Germinal center (tissue), 1 donor: Measurements from ENCODE around the gene USP17L22.
"Not testable (repeated sequence)": the region's sequence is repeated elsewhere in the genome, so short reads cannot be mapped to it uniquely, and the experiment has no call there.

Source experiments
- DNase-seq: peaks from one replicate; pipeline ENCODE4 v3.0.0; 2012; ENCODE audit warnings: mixed read lengths, low spot score

Gene USP17L22

DNA sequence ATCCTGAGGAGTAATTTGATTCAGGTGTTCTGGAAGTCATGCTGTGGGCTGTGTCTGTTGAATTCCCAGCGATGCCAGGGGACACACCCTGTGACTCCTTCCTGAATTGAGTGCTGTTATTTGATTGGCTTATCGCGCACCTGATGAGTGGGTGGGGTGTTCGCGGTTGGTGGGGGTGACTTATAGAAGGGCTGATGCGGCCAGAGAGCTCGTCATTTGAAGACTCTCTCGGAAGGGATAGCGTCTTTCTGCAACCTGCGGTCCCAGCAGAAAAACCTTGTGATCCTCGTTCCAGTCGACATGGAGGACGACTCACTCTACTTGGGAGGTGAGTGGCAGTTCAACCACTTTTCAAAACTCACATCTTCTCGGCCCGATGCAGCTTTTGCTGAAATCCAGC, at the start of gene USP17L22:
TSS of gene USP17L22 (plus strand) at position 301 of the 400 bp plus-strand sequence. CDS start at position 301, 0 bp downstream.
- not testable (repeated sequence) for DNase-seq

GRCh38 chr4:9219852-9220251, 47.6 kb upstream of the USP17L22 start, which contains the start of gene USP17L12:
Gene USP17L12, plus strand, starts transcription at chr4:9220152. Its CDS starts 0 bp downstream, at chr4:9220152.
- DNase-seq: not testable (repeated sequence)

- not testable (repeated sequence) for DNase-seq
Measured at GRCh38 chr4:9224596-9224995, 42.8 kb upstream of the USP17L22 start, which contains the start of gene USP17L13. Gene USP17L13, plus strand, starts transcription at chr4:9224896. Its CDS starts 0 bp downstream, at chr4:9224896.

GRCh38 chr4:9230249-9230648, 37.2 kb upstream of the USP17L22 start:
- not testable (repeated sequence) for DNase-seq

GRCh38 chr4:9234085-9234484, 33.3 kb upstream of the USP17L22 start, which contains the start of gene USP17L15:
Gene USP17L15, plus strand, starts transcription at chr4:9234385. Its CDS starts 0 bp downstream, at chr4:9234385.
- DNase-seq: not testable (repeated sequence)

- not testable (repeated sequence) for DNase-seq
Measured at GRCh38 chr4:9238461-9238860, 29.0 kb upstream of the USP17L22 start.

GRCh38 chr4:9243579-9243978, 23.8 kb upstream of the USP17L22 start, which contains the start of gene USP17L17:
Gene USP17L17, plus strand, starts transcription at chr4:9243879. Its CDS starts 0 bp downstream, at chr4:9243879.
- not testable (repeated sequence) for DNase-seq

GRCh38 chr4:9247953-9248680, 19.3 kb upstream of the USP17L22 start, which contains the start of gene USP17L18:
Gene USP17L18, plus strand, starts transcription at chr4:9248630. Its CDS starts 0 bp downstream, at chr4:9248630.
- not testable (repeated sequence) for DNase-seq

- not testable (repeated sequence) for DNase-seq
Measured at GRCh38 chr4:9253078-9253477, 14.3 kb upstream of the USP17L22 start, which contains the start of gene USP17L19. Gene USP17L19, plus strand, starts transcription at chr4:9253378. Its CDS starts 0 bp downstream, at chr4:9253378.

- DNase-seq: not testable (repeated sequence)
Measured at GRCh38 chr4:9257824-9258223, 9.6 kb upstream of the USP17L22 start, which contains the start of gene USP17L20. Gene USP17L20, plus strand, starts transcription at chr4:9258124. Its CDS starts 0 bp downstream, at chr4:9258124.

- not testable (repeated sequence) for DNase-seq
Measured at GRCh38 chr4:9262572-9262971, 4.8 kb upstream of the USP17L22 start, which contains the start of gene USP17L21. Gene USP17L21, plus strand, starts transcription at chr4:9262872. Its CDS starts 0 bp downstream, at chr4:9262872.

DNA sequence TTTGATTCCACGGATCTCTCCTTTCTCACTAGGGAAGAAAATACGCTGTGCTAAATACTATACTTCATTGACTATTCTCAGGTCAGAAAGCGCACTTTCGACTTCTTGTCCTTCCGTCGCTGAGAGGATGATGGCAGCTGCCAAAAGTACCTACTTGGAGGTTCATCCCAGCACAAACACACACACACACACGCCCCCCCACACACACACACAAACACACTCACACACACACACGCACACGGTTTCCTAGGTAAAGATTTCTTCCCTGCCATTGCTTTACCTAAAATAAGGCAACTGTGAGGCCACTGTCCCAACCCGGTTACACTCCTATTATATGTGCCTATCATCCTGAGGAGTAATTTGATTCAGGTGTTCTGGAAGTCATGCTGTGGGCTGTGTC, 4.3 kb downstream of the USP17L22 start:
- not testable (repeated sequence) for DNase-seq
